ENCODE measurements around the gene ERICH6B. TPM values are rescaled to one million over a fixed set of nuclear protein-coding genes. Genes with fewer than 3 reads are reported as not detected.

Gene ERICH6B
- total RNA-seq, 1 experiment from 2014 or later: not detected

DNA sequence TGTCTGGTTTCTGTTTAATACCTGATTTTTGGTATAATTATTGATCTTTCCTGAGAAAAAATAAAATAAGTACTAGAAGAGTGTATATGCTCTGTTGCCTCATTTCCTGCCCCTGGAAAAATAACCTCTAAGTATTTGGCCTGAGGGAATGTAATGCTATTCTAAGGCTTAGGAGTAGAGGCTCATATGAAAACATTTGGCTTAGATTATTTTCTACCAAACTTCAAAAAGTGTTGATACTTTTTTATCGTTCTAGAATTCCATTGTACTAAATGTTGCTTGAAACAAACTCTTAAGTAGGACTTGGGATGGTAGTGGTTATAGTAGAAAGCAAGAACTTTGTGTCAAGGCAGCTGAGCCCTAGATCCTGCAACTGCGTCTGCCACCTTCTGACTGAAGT, 93.0 kb downstream of the ERICH6B start:
- Mint-ChIP-seq H3K9me3 (ENCODE audit: unreplicated experiment) (no peaks in the 10 kb centered on the region), H3K36me3 (ENCODE audit: insufficient read depth, unreplicated experiment) (peaks cover 96% of the 10 kb centered on the region), H3K27me3 (ENCODE audit: insufficient read depth, unreplicated experiment) (no peaks in the 10 kb centered on the region), H3K4me3 (ENCODE audit: unreplicated experiment) (no peak overlapping the region), H3K27ac (ENCODE audit: low read depth, unreplicated experiment) (no peak overlapping the region), H3K4me1 (ENCODE audit: insufficient read depth, unreplicated experiment) (peaks cover 26% of the 10 kb centered on the region)
- DNase-seq (ENCODE audit: unreplicated experiment): no peak
- no TSS peak for BruUV-seq (replicated peaks)
- intact Hi-C loops (cut with micrococcal nuclease): no loop called here
- TF ChIP-seq, protein P1, sequence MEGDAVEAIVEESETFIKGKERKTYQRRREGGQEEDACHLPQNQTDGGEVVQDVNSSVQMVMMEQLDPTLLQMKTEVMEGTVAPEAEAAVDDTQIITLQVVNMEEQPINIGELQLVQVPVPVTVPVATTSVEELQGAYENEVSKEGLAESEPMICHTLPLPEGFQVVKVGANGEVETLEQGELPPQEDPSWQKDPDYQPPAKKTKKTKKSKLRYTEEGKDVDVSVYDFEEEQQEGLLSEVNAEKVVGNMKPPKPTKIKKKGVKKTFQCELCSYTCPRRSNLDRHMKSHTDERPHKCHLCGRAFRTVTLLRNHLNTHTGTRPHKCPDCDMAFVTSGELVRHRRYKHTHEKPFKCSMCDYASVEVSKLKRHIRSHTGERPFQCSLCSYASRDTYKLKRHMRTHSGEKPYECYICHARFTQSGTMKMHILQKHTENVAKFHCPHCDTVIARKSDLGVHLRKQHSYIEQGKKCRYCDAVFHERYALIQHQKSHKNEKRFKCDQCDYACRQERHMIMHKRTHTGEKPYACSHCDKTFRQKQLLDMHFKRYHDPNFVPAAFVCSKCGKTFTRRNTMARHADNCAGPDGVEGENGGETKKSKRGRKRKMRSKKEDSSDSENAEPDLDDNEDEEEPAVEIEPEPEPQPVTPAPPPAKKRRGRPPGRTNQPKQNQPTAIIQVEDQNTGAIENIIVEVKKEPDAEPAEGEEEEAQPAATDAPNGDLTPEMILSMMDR (IDR thresholded peaks at IDR 0.05; ENCODE audit: unreplicated experiment): no peak
- ChIA-PET POLR2A (no interaction called here), CTCF (interaction anchor here (0.6 to 1.1 kb wide), 3 partner anchors 11 to 650 kb away, joined by 3 to 6 read pairs (median 4); no protein-coding TSS in a partner anchor)

DNA sequence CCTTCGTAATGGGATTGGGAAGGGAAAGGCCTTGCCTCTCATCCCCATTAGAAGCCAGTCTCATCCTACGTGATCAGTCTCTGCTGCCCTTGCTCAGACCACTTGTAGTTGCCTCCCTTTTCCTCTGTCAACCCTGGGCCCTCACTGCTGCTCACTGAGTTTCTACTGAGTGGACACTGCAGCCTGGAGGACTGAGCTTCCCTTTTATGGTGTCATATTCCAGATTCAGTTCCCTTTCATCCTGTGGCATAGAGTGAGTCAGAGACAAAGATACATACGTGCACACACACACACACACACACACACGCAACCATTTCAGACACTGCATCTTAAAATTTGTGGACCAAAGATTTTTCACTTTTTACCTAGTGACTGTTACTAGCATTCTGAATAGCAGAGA, 94.2 kb downstream of the ERICH6B start:
- Mint-ChIP-seq H3K27me3 (ENCODE audit: insufficient read depth, unreplicated experiment) (no peaks in the 10 kb centered on the region), H3K4me1 (ENCODE audit: insufficient read depth, unreplicated experiment) (peaks cover 19% of the 10 kb centered on the region), H3K36me3 (ENCODE audit: insufficient read depth, unreplicated experiment) (peaks cover 91% of the 10 kb centered on the region), H3K9me3 (ENCODE audit: unreplicated experiment) (no peaks in the 10 kb centered on the region), H3K27ac (ENCODE audit: low read depth, unreplicated experiment) (peak overlapping the region; percentile 59), H3K4me3 (ENCODE audit: unreplicated experiment) (no peak overlapping the region)
- BruUV-seq (replicated peaks): no TSS peak
- intact Hi-C loops (cut with micrococcal nuclease): no loop called here
- TF ChIP-seq, protein P1 (IDR thresholded peaks at IDR 0.05; ENCODE audit: unreplicated experiment): no peak
- POLR2A ChIA-PET: interaction anchor here (0.7 kb wide), 1 partner anchor 14 kb away, joined by 3 read pairs; no protein-coding TSS in a partner anchor
- CTCF ChIA-PET: interaction anchor here (0.6 to 1.1 kb wide), 4 partner anchors 13 to 1801 kb away, joined by 3 to 4 read pairs (median 3); no protein-coding TSS in a partner anchor
- peak; percentile 25 for DNase-seq (ENCODE audit: unreplicated experiment)

DNA sequence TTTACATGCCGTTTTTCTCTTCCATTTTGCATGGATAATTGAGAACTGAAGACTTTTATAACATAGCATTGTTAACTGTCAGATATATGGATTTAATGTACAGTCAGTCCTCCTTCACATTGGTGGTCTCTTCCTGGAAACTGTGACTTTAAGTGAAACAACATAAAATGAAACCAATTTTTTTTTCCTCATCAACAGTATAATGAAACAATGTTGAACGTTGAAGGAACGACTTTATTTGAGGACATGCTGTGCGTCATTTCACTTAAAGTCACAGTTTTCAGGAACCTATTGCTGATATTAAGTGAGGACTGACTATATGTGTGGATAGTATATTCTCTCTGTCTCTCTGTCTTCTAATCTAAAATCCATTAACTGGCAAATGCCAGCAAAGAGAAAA, 96.0 kb downstream of the ERICH6B start:
- H3K9me3 Mint-ChIP-seq (ENCODE audit: unreplicated experiment): no peaks in the 10 kb centered on the region
- H3K27me3 Mint-ChIP-seq (ENCODE audit: insufficient read depth, unreplicated experiment): no peaks in the 10 kb centered on the region
- intact Hi-C loops (cut with micrococcal nuclease): no loop called here
- no peak overlapping the region for H3K27ac Mint-ChIP-seq (ENCODE audit: low read depth, unreplicated experiment)
- CTCF ChIA-PET: interaction anchor here (0.6 to 1.4 kb wide), 2 partner anchors 13 to 66 kb away, joined by 3 read pairs; no protein-coding TSS in a partner anchor
- H3K4me3 Mint-ChIP-seq (ENCODE audit: unreplicated experiment): no peak overlapping the region
- TF ChIP-seq, protein P1 (IDR thresholded peaks at IDR 0.05; ENCODE audit: unreplicated experiment): no peak
- POLR2A ChIA-PET: no interaction called here
- no TSS peak for BruUV-seq (replicated peaks)
- peaks cover 90% of the 10 kb centered on the region for H3K36me3 Mint-ChIP-seq (ENCODE audit: insufficient read depth, unreplicated experiment)
- DNase-seq (ENCODE audit: unreplicated experiment): no peak
- peaks cover 19% of the 10 kb centered on the region for H3K4me1 Mint-ChIP-seq (ENCODE audit: insufficient read depth, unreplicated experiment)

DNA sequence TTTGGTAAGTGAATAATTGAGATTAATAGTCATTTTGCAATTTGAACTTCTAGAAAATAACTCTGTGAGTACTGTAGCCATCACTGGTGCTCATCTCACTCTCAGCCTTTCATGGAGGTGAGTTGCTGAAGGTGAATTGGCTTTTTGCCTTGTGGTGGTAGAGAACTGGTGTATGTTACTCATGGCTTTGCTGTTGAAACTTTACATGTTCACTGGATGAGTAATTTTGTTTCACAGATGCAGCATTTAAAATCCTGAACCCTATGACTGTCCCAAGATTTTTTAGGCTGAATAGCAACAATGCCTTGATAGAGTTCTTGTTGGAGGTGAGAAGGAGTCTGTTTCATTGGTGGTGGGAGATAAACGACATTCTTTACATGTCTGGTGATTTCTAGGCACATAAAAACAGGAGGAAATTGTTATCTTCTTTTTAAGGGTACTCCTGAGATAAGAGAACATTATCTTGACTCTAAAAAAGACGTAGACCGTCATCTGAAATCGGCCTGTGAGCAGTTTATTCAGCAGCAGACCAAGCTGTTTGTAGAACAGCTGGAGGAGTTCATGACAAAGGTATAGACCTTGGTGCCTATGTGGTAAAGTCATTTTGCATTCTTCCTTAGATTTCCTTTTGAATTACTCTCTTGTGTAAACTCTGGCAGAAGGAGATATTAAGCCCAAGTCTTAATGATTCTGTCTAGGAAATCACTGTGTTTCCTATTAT, 96.9 kb downstream of the ERICH6B start:
- Mint-ChIP-seq H3K27ac (ENCODE audit: low read depth, unreplicated experiment) (no peak overlapping the region), H3K36me3 (ENCODE audit: insufficient read depth, unreplicated experiment) (peaks cover 90% of the 10 kb centered on the region), H3K9me3 (ENCODE audit: unreplicated experiment) (no peaks in the 10 kb centered on the region), H3K4me1 (ENCODE audit: insufficient read depth, unreplicated experiment) (peaks cover 19% of the 10 kb centered on the region), H3K4me3 (ENCODE audit: unreplicated experiment) (no peak overlapping the region), H3K27me3 (ENCODE audit: insufficient read depth, unreplicated experiment) (no peaks in the 10 kb centered on the region)
- DNase-seq (ENCODE audit: unreplicated experiment): peak; percentile 47
- BruUV-seq (replicated peaks): no TSS peak
- intact Hi-C loops (cut with micrococcal nuclease): no loop called here
- ChIA-PET POLR2A (interaction anchor here (0.6 kb wide), 1 partner anchor 16 kb away, joined by 4 read pairs; no protein-coding TSS in a partner anchor), CTCF (interaction anchor here (0.6 to 1.4 kb wide), 2 partner anchors 12 to 67 kb away, joined by 3 read pairs; no protein-coding TSS in a partner anchor)
- TF ChIP-seq, protein P1 (IDR thresholded peaks at IDR 0.05; ENCODE audit: unreplicated experiment): no peak

All from MCF 10A (cell line).